GM12891 (cell line): Measurements from ENCODE around the gene FAM237A.

Experiments used
- POU2F2 ChIP-seq: IDR thresholded peaks from 2 replicates; pipeline ENCODE4 v1.6.1; 2011; ENCODE audit warnings: low read depth, mild to moderate bottlenecking, control low read depth, low read length, moderate library complexity
- TAF1 ChIP-seq: IDR thresholded peaks from 2 replicates; pipeline ENCODE4 v1.6.1; 2011; ENCODE audit warnings: low read depth, low read length, control low read depth

DNA sequence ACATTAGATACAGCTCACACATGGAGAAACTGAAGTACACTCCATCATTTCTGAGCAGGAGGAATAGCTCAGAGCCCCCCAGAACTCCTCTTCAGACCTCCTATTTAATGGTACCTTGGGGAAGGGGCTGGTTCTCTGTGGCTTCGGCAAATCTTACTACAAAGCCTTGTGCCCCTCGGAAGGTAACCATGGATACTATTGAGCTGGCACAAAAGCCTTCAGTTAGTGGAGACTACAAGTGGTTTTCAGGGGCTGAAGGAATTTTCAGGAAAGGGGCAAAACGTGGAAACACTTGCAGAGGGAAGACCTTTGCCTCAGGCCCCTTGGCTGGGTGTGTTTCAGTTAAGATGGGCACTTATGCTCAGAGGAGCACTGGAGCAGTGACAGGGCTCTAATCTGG is 1.1 kb upstream of the FAM237A start:
- TF ChIP-seq TAF1 (no peak), POU2F2 (no peak)
